ENCODE measurements around the gene PPARG.

Gene PPARG

DNA sequence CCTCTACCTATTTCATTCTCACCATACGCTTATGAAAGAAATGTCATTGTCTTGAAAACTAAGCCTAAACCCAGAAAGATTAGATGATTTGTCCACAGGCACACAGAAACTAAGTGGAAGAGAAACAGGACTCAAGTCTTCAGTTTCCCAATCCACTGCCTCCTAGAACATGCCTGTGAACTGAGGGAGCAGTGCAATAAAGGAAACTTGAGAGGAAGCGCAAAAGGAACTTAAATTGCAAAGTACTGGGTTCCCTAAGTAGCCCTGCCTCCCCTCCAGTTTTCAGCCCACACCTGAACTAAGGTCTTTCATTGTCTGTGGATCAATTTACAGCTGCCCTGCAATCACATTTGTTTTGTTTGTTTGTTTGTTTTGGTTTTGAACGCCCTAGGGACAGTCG, 138.7 kb downstream of the PPARG start:
- Histone ChIP-seq H3K4me3 (replicated peaks; ENCODE audit: insufficient read depth, low read length) (no peak overlapping the region), H3K27me3 (ENCODE audit: insufficient read depth, poor library complexity, severe bottlenecking) (no peaks in the 10 kb centered on the region), H3K27ac (replicated peaks) (no peak overlapping the region)
- peak in 1 of 2 experiments; percentile 47 for DNase-seq (ENCODE audit: low read depth in 1 of 2, low spot score in 1 of 2)
- TF ChIP-seq GABPA (IDR thresholded peaks at IDR 0.05; ENCODE audit: low read depth) (no peak), POLR2AphosphoS5 (IDR thresholded peaks at IDR 0.05; ENCODE audit: low read depth) (no peak), SPI1 (IDR thresholded peaks at IDR 0.05; ENCODE audit: borderline replicate concordance, low read depth) (peak; percentile 16; the same call in 1 of the 2 replicates)
- TF ChIP-seq, protein P1, sequence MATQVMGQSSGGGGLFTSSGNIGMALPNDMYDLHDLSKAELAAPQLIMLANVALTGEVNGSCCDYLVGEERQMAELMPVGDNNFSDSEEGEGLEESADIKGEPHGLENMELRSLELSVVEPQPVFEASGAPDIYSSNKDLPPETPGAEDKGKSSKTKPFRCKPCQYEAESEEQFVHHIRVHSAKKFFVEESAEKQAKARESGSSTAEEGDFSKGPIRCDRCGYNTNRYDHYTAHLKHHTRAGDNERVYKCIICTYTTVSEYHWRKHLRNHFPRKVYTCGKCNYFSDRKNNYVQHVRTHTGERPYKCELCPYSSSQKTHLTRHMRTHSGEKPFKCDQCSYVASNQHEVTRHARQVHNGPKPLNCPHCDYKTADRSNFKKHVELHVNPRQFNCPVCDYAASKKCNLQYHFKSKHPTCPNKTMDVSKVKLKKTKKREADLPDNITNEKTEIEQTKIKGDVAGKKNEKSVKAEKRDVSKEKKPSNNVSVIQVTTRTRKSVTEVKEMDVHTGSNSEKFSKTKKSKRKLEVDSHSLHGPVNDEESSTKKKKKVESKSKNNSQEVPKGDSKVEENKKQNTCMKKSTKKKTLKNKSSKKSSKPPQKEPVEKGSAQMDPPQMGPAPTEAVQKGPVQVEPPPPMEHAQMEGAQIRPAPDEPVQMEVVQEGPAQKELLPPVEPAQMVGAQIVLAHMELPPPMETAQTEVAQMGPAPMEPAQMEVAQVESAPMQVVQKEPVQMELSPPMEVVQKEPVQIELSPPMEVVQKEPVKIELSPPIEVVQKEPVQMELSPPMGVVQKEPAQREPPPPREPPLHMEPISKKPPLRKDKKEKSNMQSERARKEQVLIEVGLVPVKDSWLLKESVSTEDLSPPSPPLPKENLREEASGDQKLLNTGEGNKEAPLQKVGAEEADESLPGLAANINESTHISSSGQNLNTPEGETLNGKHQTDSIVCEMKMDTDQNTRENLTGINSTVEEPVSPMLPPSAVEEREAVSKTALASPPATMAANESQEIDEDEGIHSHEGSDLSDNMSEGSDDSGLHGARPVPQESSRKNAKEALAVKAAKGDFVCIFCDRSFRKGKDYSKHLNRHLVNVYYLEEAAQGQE (IDR thresholded peaks at IDR 0.05; ENCODE audit: insufficient replicate concordance, low read depth) = no peak
- TF ChIP-seq, protein P2, sequence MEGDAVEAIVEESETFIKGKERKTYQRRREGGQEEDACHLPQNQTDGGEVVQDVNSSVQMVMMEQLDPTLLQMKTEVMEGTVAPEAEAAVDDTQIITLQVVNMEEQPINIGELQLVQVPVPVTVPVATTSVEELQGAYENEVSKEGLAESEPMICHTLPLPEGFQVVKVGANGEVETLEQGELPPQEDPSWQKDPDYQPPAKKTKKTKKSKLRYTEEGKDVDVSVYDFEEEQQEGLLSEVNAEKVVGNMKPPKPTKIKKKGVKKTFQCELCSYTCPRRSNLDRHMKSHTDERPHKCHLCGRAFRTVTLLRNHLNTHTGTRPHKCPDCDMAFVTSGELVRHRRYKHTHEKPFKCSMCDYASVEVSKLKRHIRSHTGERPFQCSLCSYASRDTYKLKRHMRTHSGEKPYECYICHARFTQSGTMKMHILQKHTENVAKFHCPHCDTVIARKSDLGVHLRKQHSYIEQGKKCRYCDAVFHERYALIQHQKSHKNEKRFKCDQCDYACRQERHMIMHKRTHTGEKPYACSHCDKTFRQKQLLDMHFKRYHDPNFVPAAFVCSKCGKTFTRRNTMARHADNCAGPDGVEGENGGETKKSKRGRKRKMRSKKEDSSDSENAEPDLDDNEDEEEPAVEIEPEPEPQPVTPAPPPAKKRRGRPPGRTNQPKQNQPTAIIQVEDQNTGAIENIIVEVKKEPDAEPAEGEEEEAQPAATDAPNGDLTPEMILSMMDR (IDR thresholded peaks at IDR 0.05; ENCODE audit: insufficient read depth, low read length) = no peak

DNA sequence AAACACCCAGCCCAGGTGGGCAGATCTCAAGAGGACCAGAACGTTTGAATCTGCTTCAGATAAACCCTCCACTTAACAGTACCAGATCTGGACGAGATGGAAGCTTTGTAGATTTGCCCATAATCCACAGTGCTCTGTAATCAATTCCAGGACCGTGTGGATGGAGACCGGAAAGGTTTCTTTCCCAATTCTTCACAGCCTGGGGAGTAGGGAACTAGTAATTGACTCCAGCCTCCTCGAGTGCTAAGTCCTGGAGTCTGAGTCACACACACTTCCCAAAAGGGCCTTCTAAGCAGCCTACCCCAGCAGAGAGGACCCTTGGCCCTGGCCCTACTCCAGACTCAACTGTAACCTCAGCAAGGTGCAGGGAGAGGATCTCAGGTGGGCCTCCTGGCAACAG, 139.3 kb downstream of the PPARG start:
- no peaks in the 10 kb centered on the region for H3K27me3 ChIP-seq (ENCODE audit: insufficient read depth, poor library complexity, severe bottlenecking)
- no peak for DNase-seq (ENCODE audit: low read depth in 1 of 2, low spot score in 1 of 2)
- H3K27ac ChIP-seq (replicated peaks) = no peak overlapping the region
- no peak for TF ChIP-seq SPI1 (IDR thresholded peaks at IDR 0.05; ENCODE audit: borderline replicate concordance, low read depth)
- TF ChIP-seq, protein P1 (IDR thresholded peaks at IDR 0.05; ENCODE audit: insufficient replicate concordance, low read depth) = no peak
- TF ChIP-seq, protein P2 (IDR thresholded peaks at IDR 0.05; ENCODE audit: insufficient read depth, low read length) = no peak
- no peak for TF ChIP-seq POLR2AphosphoS5 (IDR thresholded peaks at IDR 0.05; ENCODE audit: low read depth)
- no peak for TF ChIP-seq GABPA (IDR thresholded peaks at IDR 0.05; ENCODE audit: low read depth)
- H3K4me3 ChIP-seq (replicated peaks; ENCODE audit: insufficient read depth, low read length) = no peak overlapping the region

DNA sequence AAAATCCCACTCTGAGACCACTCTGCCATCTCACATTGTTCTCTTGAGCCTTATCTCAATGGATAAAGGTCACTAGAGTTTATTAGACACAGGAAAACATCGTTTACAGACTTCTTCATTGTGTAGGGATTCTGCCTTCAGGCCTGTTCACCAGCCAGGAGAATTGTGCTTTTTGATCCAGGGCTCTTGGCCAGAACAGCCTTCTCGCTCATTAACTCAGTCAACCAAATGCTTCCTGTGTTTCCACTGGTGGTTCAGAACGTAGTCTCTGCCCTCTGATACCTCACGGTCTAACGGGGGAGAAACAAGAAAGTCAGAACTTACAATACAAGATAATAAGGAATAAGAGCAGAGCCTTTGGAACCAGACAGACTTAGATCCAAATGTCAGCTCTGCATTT, 141.2 kb downstream of the PPARG start:
- no peak overlapping the region for H3K4me3 ChIP-seq (replicated peaks; ENCODE audit: insufficient read depth, low read length)
- H3K27me3 ChIP-seq (ENCODE audit: insufficient read depth, poor library complexity, severe bottlenecking) = no peaks in the 10 kb centered on the region
- H3K27ac ChIP-seq (replicated peaks) = no peak overlapping the region
- no peak for DNase-seq (ENCODE audit: low read depth in 1 of 2, low spot score in 1 of 2)
- TF ChIP-seq POLR2AphosphoS5 (IDR thresholded peaks at IDR 0.05; ENCODE audit: low read depth) = no peak
- TF ChIP-seq GABPA (IDR thresholded peaks at IDR 0.05; ENCODE audit: low read depth) = no peak
- no peak for TF ChIP-seq SPI1 (IDR thresholded peaks at IDR 0.05; ENCODE audit: borderline replicate concordance, low read depth)
- TF ChIP-seq, protein P1 (IDR thresholded peaks at IDR 0.05; ENCODE audit: insufficient replicate concordance, low read depth) = no peak
- TF ChIP-seq, protein P2 (IDR thresholded peaks at IDR 0.05; ENCODE audit: insufficient read depth, low read length) = no peak
